Stimulated activated CD4-positive, alpha-beta T cell treated with anti-CD3 and anti-CD28 coated beads, TNF-alpha, amount 100 ng/mL, for 1 hour (primary cell): ENCODE measurements around the gene UBE2E1.

ENCODE experiments used
- DNase-seq, 3 donors: peaks; one replicate each; pipeline ENCODE4 v3.0.0-alpha.2; 2020; ENCODE audit warnings: low read depth in 3 of 3, low spot score in 1 of 3

UBE2E1 gene

DNA sequence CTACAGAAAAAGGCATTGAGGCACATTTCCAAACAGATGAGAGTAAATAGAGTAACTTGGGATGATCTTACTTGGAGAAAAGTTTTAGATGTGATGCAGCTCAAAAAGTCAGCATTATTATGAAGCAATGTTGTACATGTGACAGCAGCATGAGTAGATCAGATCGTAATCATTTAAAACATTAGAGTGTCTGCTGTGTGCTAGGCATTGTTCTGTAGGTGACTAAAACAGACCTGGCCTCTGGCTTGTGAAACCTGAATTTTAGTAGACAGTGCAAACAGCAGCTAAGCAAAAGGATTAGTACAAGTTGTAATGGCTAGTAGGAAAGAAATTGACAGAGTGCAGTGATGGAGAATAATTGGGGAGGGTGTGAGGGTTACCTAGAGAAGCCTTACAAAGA is 15.1 kb downstream of the UBE2E1 start:
- DNase-seq, result no peak

DNA sequence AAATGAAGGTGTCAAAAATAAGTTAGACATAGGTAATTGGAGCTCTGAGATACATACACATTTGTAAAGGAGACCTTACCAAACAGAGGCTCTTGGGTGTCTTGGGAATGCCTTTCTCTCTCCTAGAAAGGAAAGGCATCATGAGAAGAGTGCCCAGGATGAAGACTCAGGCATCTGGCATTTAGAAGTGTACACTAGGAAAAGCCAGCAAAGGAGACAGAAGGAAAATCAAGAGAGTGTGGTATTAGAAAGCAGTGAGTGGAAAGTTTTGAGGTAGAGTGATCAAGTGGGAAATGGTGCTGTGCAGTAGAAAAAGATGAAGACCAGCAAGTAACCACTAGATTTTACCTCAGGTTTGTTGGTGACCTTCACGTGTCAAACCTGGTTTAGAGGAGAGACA is 16.1 kb downstream of the UBE2E1 start:
- DNase-seq, result no peak

DNA sequence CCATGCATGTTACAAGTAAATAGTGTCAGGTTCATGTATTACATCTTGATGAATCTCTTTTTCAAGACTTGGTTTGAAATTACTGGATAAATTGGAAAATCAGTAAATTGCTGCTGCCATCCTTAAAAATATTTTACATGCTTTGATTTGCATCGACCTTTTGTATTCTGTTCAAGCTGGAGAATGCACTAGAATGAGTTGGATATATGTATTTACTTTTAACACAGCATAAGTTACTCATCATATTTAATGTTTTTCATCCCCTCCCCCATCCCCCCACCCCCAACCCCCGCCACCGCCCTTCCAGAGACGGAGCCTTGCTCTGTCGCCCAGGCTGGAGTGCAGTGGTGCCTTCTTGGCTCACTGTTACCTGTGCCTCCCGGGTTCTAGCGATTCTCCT is 16.8 kb downstream of the UBE2E1 start:
- no peak for DNase-seq

DNA sequence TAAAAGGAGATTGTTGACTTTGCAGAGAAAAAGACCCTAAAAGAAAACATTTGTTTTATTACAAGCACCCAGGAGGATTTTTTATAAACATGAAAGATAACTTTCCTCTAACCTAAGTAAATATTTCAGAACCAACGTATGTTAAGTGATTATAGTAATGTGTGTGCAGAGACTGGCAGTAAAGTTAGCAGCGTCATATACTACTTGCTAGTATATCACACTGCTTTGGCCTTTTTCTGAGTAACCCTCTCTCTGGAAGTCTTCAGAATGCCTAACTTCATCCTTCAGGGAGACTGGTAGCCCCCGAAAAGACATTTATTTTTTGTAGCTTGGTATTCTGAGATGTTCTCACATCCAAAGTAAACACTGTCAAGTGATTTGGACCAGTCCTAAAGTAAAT is 17.9 kb downstream of the UBE2E1 start:
- no peak for DNase-seq

DNA sequence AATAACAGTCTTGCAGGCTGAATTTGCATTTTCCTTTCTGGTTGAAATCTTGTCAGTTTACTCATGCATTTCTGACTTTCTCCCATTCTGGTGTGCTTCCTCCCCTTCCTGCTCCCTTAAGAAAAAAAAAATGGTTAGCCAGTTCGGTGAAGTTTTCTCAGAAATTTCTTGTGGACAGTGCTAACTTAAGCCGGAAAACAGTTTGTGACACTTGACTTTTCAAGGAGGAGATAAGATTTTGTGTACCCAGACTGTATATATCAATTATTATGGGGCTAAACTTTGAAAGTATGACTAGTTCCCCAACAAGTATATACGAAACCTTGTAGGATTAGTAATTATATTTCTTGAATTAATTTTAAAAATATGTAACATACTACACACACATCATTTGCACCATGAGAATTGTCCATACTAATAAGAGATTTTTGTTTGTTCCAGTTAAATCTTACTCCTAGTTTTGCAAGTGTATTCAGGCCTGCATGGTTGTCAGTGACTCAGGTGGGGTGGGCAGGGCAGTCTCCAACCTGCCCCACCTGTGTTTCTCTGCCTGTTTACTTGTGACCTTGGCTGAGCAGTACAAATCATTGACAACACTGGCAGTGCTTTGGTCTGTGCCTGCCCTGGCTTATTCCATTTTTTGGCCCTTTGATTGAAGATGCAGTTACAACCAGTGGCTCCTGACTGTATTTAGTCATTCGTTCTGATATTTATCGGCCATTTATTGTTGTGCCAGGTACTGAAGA is 19.1 kb downstream of the UBE2E1 start:
- no peak for DNase-seq

DNA sequence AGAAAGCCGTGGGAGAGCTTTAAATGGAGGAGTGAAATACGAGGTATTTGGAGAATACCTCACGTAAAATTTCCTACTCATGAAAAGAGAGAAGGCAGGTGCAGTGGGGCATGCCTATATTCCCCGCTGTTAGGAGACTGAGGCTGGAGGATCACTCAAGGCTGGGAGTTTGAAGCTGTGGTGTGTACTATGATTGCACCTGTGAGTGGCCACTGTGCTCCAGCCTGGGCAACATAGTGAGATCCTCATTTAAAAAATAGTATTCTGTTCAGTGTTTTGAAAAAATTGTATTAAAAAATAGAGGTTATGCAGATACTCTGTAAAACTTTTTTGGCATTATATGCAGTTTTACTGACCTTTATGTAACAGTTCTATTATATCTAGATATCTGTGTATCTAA is 20.0 kb downstream of the UBE2E1 start:
- no peak for DNase-seq

DNA sequence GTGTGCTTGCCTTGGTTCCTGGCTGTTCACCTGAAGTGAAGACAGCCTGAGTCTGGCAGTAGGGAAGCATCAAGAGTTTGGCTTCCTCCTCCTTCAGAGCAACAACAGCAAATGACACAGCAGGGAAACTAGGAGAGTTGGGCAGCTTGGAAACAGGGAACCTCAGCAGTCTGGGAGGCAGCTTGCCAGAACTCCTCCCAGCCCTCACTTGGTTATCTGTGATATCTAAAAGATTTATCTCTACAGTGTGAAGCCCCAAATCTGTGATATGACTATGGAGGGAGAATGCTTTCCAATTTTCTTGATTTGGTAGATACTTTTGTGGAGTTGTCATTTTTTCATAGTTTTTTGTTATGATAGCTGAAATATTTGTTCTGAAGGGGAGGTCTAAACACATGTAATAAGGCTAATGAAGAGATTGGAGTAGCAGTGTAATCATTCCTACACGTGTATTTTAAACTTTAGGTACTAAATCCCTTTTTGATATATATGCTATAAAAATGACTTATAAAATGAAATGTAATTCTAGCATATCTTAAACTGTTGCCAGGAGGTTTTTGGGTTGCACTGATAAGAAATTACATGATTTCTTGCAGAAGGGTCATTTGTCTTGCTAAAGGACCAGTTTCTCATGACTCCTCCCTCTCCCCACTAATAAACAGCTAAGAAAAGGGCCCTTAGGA is 20.8 kb downstream of the UBE2E1 start:
- no peak for DNase-seq

DNA sequence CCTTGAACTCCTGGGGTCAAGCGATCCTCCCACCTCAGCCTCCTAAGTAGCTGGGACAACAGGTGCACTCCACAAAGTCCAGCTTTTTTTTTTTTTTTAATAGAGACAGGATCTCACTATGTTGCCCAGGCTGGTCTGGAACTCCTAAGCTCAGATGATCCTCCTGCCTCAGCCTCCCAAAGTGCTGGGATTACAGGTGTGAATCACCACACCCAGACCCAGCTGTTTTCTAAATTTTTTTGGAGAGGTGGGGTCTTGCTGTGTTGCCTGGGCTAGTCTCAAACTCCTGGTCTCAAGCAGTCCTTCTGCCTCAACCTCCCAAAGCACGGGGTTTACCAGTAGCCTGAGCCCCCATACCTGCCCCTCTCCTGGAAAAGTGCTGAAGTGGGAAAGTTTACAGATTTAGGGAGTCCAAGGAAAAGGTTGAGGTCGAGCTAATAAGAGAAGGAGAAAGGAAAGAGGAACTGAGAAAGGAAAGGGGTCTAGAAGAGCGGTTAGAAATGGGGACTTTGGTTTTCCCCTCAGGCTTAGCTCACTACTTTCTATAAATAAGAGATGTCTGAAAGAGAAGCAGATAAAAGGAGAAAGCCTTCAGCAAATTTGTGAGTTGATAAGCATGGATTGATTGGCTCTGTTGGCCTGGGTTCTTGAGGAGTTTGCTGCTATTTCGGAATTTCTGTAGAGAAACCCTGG is 23.6 kb downstream of the UBE2E1 start:
- no peak for DNase-seq

DNA sequence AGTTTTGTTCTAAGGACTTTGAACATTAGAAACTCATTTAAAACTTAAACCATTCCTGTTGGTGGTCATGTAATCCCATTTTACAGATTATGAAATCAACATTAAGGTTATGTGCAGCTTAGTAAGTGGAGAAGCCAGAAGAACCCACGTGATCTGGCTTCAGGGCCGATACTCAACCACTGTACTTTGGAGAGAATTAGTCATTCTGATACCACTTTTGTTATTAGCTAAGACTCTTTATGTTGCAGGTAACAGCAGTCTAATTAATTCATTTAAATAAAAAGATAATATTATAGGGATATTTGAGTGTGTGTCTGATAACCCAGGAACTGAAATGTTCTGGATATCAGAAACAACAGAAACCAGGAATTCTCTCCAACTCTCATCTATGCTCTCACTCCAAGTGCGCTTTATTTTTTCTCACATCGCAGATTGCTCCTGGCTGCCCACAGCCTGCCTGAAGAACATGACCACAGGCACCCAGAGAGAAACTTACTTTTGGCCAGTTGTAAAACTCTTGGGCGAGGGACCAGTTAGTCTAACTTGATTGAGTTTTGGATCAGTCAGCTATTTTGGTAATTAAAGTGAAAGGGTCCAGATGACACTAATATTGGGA is 25.2 kb downstream of the UBE2E1 start:
- DNase-seq, result no peak

DNA sequence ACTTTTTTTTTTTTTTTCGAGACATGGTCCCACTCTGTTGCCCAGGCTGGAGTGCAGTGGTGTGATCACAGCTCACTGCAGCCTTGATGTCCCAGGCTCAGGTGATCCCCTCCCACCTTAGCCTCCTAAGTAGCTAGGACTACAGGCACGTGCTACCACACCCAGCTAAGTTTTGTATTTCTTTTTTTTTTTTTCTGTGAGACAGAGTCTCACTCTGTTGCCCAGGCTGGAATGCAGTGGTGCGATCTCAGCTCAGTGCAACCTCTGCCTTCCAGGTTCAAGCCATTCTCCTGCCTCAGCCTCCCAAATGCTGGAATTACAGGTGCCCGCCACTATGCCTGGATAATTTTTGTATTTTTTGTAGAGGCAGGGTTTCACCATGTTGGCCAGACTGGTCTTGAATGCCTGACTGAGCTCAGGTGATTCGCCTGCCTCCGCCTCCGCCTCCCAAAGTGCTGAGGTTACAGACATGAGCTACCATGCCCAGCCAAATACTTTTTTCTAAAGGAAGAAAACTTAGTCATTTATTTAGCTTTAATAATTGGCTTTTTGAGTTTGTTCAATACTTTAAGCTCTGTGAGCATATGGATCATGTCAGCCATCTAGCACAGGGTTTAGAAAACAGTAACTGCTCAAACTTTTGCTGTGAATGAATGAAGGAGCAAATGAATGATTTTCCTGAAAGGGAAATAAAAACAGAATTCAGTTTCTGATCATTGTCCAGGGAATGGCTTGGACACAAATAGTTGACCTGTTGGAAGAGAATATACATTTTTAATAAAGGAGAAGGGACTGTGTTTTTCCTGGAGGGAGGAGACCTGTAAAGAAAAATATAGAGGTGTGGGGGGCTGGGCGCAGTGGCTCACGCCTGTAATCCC is 26.0 kb downstream of the UBE2E1 start:
- DNase-seq, result no peak

DNA sequence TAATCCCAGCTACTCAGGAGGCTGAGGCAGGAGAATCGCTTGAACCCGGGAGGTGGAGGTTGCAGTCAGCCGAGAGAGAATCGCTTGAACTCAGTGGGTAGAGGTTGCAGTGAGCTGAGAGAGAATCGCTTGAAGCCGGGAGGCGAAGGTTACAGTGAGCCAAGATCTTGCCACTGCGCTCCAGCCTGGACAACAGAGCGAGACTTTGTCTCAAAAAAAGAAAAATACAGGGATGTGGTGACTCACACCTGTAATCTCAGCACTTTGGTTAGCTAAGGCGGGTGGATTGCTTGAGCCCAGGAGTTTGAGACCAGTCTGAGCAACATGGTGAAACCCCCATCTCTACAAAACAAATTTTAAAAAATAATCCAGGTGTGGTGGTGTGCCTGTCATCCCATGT is 26.8 kb downstream of the UBE2E1 start:
- DNase-seq, result no peak

DNA sequence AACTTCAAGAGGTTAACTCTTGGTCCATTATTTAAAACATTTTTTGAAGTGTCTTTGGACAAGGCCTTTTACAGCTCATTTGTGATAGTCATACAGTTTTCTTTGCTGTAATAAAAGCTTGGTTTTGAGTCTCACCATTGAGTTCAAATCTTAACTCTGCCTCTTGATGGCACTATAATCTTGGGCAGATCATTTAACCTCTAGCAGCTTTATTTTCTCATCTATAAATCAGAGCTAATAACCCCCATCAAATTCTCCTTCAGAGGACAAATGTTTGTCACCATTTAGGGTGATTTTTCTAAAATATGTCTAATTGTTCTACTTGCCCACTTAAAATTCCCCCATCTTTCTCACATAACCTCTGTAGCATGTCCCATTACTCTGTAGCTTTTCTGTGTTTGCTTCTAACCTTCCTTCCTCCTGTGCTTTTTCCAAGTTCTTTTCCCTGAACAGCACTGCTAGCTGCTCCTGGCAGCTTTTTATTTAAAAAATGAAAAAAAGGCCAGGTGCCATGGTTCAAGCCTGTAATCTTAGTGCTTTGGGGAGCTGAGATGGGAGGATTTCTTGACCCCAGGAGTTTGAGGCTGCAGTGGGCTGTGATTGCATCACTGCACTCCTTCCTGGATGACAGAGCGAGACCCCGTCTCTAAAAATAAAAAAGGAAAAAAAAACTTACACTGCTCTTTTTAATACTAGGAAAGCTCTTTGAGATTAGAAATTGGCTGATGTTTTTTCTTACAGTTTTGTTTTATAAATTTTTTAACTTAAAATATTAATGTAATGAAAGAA is 28.5 kb downstream of the UBE2E1 start:
- no peak for DNase-seq

DNA sequence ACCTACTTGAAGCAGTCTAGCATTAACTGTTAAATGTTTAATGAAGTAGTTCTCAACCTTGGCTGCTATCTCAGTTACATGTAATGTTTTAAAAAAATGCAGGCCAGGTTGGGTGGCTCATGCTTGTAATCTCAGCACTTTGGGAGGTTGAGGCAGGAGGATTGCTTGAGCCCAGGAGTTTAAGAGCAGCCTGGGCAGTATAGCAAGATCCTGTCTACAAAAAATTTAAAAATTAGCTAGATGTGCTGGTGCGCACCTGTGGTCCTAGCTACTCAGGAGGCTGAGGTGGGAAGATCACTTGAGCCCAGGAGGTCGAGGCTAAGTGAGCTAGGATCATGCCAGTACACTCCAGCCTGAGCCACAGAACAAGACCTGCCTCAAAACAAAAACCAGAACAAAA is 29.3 kb downstream of the UBE2E1 start:
- DNase-seq, result no peak

DNA sequence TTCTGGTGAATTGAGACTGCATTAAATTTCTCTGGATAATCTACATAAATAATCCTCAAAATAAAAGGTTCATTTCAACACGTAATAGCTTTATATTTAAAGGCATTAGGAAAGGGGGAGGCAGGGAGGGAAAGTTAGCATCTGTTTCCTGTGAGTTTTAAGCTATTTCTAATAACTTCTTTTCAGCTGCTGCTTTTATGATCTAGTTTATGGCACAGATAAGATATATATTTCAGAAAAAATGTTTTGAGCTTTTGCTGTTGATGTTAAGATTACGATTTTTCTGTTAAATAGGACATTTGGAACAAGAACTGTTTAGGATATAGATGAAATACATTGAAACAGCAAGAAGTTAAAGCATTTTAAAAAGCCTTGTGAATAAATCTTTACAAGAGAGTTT is 30.0 kb downstream of the UBE2E1 start:
- no peak for DNase-seq

DNA sequence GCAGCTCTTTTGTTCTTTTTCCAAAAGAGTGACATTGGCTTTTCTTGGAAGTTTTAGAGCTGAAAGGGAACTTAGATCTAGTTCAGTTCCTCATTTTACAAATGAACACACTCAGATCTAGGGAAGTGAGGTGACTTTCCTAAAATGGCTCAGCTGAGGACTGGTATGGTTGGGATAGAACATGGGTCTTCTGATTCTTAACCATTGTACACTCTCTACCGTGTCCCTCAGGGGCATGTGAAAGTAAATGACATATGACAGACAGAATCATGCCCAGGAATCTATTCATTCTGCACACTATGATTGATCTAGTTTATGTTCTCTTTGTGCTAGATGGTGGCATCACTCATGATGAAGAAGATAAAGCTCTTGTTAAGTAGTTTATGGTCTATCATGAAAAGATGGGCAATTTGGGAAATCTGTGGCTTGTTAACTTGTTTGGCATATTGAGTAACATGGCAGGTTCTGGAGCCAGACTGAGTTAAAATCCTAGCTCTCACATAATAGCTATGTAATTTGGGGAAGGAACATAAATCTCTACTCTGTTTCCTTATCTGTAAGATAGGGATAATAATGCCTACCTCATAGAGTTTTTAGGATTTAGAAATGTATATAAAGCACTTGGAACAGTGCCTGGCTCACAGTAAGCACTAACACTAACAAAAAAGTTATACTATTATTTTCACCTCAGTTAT is 30.9 kb downstream of the UBE2E1 start:
- DNase-seq, result no peak

DNA sequence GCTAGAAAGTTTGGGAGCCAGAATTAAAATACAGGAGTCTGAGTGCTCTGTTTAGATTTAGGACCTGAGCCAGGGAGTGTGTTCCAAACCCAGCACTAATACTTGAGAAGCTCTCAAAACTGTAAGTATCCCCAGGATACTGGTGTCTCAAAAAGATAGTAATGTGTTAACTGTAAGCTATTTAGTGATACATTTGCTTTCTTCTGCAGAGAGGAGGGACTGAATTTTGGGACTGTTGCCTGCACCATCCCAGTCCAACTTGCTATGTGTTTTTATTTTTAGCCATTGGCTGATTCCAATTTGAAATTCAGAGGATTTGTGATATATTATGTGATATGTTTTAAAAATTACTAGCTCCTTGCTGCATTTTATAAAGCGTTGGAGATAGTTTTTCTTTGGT is 31.5 kb downstream of the UBE2E1 start:
- DNase-seq, result no peak

DNA sequence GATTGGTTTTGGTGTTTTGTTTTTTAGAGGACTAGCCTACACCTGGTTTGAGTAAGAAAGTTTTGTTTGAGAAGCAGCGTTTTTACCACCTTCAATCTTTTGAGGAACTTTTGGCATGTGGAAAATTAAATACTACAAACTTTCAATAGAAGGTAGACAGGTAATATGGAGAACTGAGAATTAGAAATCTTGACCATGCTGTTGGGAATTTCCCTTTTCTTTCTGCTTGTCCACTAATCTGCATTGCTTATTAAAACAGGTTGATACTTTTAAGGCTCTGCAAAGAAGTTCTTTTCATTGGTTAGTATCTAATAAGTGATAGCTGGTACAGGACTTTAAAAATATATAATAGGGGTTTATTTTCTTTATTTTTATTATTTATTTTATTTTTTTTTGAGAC is 31.9 kb downstream of the UBE2E1 start:
- no peak for DNase-seq

DNA sequence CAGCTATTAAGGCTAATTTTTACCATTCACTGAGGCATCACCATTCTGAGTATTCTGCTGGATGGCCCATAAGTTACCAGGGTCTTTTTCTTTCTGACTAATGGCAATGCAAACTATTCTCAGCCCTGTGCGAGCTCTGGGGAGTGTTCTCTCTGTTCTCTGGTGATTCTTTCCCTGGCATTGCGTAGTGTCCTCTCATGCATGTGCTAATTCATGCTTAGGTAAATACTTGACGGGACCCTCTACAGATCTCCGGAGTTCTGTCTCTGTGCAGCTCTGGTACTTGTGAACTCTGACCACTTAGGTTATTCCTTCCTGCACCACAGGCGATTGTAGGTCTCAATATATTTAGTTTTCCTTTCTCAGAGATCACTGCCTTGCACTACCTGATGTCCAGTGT is 34.8 kb downstream of the UBE2E1 start:
- DNase-seq, result no peak

DNA sequence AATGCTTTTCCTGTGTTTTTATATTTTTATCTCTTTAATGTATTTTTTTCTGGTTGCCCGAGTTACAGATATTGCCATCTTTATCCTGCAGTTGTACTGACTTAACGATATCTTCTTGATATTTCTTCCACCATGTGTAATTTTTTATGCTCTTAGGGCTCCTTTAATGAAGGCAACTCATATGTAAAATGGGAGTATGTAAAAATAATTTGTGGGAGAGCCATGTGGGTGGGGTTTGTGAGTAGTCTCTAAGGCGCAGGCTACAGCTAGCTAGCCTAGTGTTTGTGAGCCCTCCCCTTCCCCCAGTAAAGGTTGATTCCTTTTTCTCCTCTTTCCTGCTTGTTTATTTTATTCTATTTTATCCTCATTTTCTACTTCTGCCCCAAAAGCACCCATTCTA is 38.1 kb downstream of the UBE2E1 start:
- no peak for DNase-seq
